HG02798 (cell line): ENCODE results near the gene KCNQ1.

Experiments used
- ATAC-seq: cut with Tn5 transposase; IDR thresholded peaks from one replicate; pipeline ENCODE4 v1.9.1; 2021; ENCODE audit warnings: mild to moderate bottlenecking; ENCODE audit not compliant: unreplicated experiment, poor library complexity

The KCNQ1 gene

DNA sequence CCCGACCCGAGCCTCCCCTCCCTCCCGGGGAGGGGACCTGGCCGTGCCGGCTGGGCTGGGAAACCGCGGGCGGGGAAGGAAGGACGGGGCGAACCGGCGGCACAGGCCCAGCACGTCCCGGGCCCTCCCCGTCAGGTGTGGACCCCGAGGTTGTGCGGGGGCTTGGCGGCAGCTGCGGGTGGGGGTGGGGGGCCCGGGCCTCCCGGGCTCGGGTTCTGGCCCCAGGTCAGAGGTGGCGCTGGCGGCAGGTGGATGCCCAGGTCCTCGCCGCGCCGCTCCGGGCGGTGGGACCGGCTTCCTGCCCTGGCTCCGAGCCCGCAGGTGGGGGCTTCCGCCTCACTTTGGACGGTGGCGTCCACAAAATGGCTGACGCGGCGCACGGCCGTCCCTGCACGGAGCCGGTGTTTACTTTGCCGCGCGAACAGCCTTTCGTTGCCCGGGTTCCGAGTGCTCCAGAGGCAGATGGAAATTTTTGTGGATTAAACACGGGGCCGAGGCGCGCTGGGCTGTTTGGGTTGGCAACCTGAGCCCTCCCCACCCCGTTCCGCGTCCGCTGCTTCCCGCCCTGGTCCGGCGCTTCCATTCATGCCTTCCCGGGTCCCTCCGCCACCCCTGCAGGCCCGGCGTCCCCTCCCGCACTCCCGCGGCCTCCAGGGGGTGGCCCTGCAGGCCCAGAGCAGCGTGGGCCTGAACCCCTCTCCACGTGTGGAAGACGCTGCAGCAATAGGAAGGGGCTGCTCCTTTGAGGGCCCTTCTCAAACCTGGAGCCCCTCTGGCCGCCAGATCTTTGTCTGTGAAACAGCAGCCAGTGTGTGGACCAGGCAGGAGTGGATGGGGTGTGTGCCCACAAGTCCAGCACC, 346.9 kb downstream of the KCNQ1 start:
- no peak for ATAC-seq

DNA sequence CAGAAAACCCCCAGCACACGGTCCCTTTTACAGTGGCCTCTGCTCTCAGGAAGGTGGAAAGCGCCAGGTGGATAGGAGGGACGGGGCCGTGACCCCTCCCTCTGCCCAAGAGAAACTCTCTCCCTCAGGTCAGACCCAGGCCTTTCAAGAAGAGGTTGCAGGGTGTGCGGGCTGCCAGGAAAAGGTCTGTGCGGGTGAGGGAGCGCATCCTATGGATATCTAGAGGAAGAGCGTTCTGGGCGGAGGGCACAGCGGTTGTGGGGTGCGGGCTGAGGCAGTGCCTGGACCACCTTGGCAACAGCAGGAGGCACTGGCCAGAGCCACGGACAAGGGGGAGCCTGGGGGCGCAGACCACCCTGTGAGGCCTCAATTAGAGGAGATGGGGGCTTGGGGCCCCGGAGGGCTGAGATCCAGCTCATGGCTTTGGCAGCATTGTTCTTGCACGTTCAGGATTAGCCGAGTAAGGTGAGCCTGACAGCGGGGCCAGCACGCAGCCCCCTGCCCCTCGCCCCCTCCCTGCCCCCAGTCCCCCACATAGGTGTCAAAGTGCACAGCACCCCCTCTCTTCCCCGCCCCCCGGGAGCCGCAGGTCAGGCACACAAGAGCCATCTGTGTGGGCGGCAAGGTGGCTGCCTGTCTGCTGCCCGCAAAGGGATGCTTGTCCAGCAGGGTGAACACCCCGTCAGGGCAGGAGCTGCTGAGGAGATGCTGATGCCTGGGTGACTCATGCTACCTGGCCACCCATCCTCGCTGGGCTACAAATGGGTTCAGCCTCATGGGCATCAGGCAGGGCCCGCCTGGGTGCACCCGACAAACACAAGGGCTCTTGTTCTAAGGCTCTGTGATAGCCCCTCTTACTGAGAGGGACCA, 347.8 kb downstream of the KCNQ1 start:
- ATAC-seq, result no peak

DNA sequence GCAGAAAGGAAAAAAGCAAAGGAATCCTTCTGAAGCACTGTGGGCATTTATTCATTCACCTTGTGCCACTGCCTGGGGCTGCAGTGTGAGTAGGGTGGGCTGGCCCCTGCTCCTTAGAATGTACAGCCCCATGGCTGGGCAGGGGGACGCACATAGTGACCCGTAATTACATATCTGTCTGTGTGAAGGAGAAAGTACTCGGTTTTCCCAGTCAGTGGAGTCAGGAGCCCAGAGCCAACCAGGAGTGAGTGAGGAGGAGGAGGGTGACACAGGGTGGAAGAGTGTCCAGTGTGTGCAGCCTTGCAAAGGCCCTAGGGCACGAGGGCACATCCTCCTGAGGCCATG, 348.9 kb downstream of the KCNQ1 start:
- ATAC-seq, result no peak

DNA sequence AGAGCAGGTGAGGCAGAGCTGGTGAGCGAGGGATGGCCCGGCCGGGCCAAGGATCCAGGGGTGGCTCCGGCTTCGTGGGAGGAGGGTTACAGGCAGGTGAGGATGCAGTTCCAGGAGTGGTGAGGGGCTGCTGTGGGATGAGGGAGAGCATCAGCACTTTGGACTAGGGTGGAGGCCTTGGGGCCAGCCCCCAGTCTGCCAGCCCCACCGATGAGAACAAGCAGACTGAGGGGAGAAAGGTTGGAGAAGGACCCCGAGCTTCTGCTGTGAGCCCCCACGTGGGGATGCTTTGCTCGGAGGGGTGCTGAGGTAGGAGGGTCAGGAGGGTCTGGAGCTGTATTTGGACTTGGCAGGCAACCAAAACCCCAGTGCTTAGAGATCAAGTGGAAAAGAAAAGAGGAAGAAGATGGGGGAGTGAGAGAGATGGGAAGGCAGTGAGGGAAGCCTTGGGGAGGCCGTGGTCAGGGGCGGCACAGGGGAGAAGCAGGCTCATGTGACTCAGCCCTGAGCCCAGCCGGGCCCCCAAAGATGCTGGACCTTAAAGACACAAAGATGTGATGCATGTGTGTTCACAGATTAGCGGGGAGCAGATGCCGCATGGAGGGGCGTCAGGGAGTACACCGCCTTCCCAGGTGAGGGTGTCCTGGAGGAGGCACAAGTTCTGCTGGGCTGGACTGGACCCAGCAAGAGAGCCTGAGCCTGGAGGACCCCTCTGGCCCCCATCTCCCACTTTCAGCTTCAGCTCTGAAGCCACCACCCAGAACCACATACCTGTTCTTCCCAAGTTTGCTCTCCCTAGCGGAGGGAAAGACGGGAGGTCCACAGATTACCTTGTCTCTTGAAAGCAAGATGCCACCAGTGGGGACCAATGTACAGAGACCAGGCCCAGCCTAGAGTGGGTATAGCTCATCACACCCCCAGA, 349.5 kb downstream of the KCNQ1 start:
- no peak for ATAC-seq

DNA sequence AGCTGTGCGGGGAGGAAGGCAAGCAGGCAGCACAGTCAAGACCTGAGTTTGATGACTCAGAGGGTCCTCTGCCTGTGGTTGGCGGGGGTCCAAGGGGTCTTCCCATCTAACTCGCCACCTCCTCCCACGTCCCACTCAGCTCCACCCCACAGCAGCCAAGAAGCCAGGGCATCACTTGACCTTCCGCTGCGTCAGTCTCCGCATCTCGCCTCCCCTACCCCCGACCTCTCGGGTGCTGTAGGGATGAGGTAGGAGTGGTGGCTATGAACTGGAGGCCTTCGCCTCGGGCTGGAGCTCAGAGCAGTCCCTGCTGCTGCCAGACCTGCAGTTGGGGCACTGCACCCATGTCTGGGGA, 350.1 kb downstream of the KCNQ1 start:
- ATAC-seq, result no peak

DNA sequence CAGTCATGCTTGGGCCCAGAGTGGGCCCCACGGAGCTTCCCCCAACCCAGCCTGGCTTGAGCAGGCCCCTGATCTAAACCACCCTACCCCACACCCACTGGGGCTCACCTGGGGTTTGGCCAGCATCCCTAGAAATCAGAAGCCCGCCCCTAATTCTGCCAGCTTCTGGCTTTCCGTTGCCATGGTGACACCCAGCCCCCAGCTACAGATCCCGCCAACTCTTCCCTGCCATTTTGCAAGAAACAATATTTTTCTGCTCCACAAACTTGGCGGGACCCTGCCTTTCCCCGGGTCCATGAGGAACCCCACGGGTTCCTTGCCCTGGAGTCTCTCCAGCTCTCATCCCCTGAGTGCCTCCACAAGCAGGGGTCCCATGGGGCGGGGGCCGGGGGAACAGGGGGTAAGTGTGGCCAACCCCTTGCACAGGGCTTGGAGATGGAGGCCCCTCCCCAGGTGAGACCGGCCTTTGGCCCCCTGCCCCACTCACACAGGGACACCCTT, 350.7 kb downstream of the KCNQ1 start:
- ATAC-seq, result no peak

DNA sequence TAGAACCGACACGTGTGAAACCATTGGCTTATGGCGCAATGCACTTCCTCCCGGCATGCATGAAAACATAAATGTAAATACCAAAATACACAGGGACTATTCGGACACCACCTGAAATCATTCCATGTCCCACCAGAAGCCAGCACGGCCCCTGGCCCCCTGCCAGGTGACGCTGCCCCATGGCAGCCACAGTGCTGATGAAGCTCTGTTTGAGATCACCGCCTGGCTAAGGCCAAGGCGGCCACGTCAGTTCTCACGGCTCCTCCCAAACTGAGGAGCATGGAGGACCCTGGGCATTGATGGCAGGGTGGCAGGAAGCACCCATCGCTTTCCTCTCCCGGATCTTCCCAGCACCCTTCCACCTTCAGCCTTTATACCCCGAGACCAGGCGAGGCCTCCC, 351.3 kb downstream of the KCNQ1 start:
- no peak for ATAC-seq

DNA sequence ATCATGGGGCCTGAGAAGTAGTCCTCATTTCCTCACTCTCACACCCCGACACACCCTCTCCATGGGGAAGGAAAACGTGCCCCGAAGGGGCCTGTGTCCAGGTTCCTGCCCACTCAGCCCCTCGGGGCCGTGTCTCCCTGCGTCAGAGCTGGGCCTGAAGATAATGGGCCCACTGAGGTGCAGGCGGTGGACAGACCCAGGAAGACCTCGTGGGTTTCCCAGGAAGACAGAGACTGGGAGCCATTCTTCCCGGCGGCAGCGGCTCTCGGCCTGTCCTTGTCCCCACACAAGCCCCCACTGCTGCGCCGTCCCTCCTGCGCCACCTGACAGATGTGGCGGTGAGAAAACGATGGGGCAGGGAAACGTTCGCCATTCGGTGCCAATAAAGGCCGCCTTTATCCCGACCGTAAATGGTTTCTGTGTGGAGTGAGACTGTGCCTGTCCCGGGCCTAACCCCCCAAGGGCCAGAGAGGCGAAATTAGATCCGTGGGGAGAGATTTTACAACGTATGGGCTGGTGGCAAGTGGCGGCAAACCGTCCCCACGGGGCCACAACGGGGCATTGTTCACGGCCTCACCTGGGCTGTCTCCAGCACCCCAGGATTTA, 351.8 kb downstream of the KCNQ1 start:
- no peak for ATAC-seq

DNA sequence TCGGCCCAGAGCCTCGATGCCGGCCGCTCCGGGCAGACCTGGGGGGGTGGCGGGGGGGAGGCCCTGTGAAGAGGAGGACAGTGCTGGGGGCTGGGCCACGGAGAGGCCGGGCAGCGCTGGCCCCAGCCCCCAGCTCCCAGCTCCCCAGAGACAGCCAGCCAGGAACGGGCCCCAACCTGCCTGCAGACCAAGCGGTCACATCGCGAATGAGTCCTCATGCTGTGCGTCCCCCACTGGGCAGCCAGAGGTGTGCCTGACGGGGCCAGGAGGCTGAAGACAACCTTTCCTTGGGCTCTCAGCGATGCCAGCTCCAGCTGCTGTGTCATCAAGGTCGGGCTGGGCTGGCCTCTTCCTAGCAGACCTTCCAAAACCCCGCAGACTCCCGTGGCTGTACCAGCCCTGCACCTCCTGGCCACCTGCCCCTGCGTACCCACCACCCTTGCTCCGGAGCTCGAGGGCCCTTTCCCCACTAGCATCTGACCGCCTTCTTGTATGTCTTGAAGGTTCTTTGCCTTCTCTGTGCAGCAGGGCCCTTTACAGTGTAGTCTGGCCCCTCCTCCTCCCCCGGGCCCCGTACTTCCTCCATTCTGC, 352.4 kb downstream of the KCNQ1 start:
- no peak for ATAC-seq

DNA sequence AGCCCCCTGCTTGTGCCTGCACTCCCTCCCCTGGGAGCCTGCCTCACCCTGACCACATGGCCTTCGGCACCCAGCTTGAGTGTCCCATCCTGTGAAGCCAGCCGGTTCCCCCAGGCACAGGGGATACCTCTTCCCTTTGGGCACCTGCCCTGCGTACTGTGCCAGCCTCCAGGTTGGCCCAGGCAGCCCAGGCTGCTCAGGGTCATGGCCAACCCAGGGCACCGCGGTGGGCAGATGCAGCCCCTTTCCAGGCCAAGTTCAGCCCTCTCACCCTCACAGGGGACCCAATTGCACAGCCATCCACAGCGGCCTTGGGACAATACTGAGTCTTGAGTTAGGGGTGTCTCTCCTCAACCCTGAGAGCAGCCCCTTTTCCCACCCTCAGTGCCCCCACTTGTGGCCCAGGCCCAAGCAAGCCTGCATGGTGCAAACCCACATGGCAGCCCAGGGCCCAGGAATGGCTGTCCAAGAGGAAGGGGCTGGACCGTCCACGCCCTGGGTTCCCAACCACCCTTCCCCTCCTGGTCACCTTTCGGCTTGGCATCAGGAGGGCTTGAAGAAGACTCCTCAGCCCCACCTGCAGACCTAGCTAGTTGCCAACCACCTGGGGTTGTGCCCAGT, 353.0 kb downstream of the KCNQ1 start:
- ATAC-seq, result no peak

DNA sequence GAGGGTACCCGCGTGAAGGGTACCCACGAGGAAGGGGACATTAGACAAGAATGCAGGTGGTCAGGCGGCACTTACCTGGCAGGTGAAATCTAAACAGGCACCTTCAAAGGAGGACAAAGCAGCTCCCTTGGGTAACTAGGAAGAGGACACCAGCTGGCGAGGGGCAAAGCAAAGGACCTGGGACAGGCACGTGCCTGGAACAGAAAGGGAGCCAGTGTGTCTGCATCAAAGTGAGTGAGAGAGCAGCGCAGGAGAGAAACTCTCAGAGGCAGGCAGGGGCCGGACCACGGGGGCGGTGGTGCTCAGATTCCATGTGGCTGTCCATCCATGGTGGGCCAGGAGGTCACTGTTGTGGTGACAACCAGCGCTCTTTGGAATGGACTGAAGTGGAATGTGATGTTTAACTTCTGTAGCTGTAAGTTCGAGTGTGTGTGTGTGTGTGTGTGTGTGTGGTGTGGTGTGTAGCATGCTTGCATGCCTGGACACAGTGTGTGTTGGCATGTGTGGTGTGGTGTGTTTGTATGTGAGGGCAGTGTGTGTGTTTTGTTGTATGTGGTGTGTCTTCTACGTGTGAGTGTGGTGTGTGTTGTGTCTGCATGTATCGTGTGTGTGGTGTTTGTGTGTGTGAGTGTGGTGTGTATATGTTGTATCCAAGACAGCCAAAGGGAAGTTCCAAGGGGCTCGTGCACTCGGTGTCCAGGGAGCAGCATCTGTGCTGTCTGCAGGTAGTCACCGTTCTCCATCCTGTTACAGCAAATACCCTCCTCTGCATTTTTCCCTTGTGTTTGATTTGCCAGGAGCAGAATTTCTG, 354.3 kb downstream of the KCNQ1 start:
- ATAC-seq, result no peak

DNA sequence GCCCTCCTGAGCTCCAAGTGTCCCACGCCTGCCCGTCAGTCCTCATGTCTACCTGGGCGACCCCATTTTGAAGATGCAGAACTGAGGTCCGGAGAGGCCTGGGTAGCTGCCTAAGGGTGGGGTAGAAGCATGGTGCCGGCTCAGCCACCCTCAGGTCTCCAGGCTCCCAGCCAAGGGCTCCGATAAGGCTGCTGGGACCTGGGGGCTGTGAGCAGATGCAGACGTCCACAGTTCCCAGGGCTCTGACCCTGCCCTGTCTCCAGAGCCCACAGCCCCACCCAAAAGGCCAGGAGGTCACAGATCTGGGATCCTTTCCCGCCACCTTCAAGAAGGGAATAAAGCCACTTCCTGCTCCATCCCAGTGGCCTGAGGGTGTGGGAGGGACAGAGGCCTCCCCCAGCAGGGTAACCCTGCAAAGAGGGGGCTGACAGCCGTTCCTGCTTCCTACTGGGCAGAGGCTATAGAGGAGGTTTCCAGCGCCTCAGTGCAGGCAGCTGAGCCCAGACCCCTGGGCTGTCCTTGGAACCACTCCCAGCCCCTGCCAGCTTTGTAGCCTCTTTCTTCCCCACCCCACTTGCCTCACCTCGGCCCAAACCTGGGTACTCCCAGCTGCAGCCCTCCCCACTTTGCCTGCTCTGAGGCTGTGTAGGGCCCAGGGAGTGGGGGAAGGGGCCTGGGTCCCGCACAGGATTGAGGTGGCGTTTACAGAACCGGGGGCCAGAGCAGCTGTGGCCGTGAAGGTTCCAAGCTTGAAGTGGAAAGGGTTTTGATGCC, 355.3 kb downstream of the KCNQ1 start:
- no peak for ATAC-seq

DNA sequence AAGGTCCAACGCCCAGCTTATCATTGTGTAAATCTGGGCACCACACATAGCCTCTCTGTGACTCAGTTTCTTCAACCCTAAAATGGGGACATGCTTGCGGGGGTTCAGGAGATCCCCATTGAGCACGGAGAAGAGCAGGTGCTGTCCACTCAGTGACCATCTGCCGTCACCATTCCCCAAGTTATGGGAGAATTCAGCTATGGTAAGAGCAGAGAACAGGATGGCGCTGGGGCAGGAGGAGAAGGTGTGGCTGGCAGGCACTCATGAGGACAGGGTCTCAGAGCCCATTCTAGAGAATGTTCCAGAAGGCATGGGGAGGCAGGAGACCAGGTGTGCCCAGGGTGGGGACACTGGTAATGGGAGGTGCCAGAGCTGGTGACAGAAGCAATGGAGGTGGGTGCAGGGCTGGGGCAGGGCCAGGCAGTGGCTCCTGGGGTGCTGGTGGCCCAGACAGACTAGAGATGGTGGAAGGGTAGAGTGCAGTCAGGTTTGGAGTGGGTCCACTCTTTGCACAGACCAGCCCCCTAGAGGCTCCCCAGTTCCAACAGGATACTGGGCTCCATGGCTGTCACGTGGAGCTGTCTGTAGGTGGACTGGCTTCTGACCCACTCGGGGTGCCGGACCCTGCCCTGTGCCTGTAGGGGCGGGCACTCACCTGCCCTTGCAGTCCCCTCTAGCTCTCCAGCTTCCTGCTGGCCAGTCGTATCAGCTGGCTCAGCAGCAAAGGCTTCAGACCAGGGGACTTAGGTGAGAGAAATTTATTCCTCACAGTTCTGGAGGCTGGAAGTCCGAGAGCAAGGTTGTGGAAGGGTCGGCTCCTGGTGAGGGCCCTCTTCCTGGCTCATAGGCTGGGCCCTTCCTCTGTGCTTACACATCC, 356.1 kb downstream of the KCNQ1 start:
- ATAC-seq, result no peak

DNA sequence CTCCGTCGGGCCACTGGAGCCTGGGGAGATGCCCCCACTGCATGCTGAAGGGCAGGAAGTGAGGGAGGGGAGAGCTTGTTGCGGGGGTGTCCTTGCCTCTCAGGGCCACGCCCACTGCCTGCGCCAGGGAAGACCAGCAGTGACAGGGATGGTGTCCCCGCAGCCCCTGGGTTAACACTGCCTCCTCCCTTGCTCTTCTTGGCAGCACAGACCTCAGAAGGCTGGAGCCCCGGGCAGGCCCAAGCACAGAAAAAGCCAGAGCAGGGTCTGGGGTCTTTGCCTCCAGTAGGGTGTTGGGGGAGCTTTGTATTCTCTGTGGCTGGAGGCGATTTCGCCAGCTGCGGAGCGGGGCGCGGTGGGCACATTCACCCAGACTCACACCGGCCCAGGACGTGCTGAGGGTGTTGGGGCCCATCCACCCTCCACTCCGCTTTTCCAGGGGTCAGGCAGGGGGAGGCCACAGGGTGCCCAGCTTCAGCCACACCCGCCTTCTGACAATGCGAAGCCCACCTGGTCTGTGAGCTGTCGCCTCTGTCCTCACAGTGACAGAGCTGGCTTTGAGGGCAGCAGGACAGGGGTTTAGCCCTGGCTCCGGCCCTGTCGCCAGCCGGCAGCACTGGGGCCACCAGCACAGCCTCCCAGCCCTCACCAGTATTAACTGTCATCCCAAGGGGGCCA, 357.0 kb downstream of the KCNQ1 start:
- ATAC-seq, result no peak

DNA sequence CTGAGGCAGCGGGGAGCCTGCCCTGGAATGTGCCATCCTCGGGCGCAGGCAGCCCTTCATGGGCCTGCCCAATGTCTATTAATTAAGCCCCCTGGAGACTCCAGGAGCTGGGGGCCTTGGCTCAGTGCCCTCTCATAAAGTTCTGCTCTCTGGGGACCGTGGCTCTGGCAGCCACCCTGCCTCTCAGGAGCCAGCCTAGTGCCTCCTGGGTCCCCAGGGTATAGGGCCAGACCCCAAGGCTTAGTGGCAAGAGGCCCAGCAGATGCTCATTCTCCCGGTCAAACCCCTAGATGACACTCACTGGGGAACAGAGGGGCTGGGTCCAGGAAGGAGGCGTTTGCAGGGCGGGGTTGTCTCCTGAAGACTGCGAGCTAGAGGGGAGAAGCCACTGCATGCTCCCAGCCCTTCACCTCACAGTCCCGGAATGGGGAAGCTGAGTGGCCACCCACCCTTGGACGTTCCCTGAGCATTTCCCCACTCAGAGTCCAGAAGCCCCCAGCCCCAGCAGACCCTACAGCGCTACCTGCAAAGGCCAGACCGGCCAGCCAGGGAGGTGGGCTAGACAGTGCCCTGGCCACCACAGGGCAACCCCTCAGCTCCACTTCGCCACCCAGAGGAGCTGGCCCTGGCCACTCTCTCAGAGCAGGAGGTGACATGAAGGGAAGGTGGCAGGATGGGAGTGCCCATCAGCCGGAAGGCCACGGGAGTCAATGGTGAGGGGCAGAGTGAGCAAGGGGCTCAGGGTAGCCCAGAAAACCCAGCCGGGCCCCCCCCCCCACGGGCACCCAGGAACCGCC, 357.8 kb downstream of the KCNQ1 start:
- ATAC-seq, result no peak
